HEK293 (cell line): Measurements from ENCODE around the gene CDC42EP5.

Experiments
- KLF9 ChIP-seq: fragments of 450-650 bp; formaldehyde crosslinking; IDR thresholded peaks from 2 replicates; pipeline ENCODE4 v1.5.1; 2016; ENCODE audit warnings: missing biosample characterization, missing genetic modification characterization, low read depth
- SCRT2 ChIP-seq: fragments of 450-650 bp; formaldehyde crosslinking; IDR thresholded peaks from 2 replicates; pipeline ENCODE4 v1.5.1; 2016; ENCODE audit warnings: missing biosample characterization, missing genetic modification characterization
- SP2 ChIP-seq: fragments of 450-650 bp; formaldehyde crosslinking; IDR thresholded peaks from 2 replicates; pipeline ENCODE4 v1.5.1; 2016; ENCODE audit warnings: missing biosample characterization, missing genetic modification characterization
- TRIM28 ChIP-seq: IDR thresholded peaks from 2 replicates; pipeline ENCODE4 v1.6.1; 2011; ENCODE audit warnings: low read length, control low read depth, borderline replicate concordance
- WT1 ChIP-seq: fragments of 450-650 bp; formaldehyde crosslinking; IDR thresholded peaks from 2 replicates; pipeline ENCODE4 v1.5.1; 2016; ENCODE audit warnings: missing biosample characterization, missing genetic modification characterization
- ZBTB48 ChIP-seq: fragments of 450-650 bp; formaldehyde crosslinking; IDR thresholded peaks from 2 replicates; pipeline ENCODE4 v1.5.1; 2016; ENCODE audit warnings: missing biosample characterization, missing genetic modification characterization
- ZFP37 ChIP-seq: fragments of 450-650 bp; formaldehyde crosslinking; IDR thresholded peaks from 2 replicates; pipeline ENCODE4 v1.5.1; 2016; ENCODE audit warnings: missing biosample characterization, missing genetic modification characterization
- ZFP41 ChIP-seq: fragments of 450-650 bp; formaldehyde crosslinking; IDR thresholded peaks from 2 replicates; pipeline ENCODE4 v1.5.1; 2016; ENCODE audit warnings: missing biosample characterization, missing genetic modification characterization, borderline replicate concordance
- ZNF10 ChIP-seq: fragments of 450-650 bp; formaldehyde crosslinking; IDR thresholded peaks from 2 replicates; pipeline ENCODE4 v1.5.1; 2017; ENCODE audit warnings: missing biosample characterization, missing genetic modification characterization
- ZNF132 ChIP-seq: fragments of 450-650 bp; formaldehyde crosslinking; IDR thresholded peaks from 2 replicates; pipeline ENCODE4 v1.5.1; 2017; ENCODE audit warnings: missing biosample characterization, missing genetic modification characterization, borderline replicate concordance
- ZNF138 ChIP-seq: fragments of 450-650 bp; formaldehyde crosslinking; IDR thresholded peaks from 2 replicates; pipeline ENCODE4 v1.5.1; 2016; ENCODE audit warnings: missing biosample characterization, missing genetic modification characterization, borderline replicate concordance
- ZNF146 ChIP-seq: fragments of 450-650 bp; formaldehyde crosslinking; IDR thresholded peaks from 2 replicates; pipeline ENCODE4 v1.5.1; 2016; ENCODE audit warnings: missing biosample characterization, missing genetic modification characterization
- ZNF223 ChIP-seq: fragments of 450-650 bp; formaldehyde crosslinking; IDR thresholded peaks from 2 replicates; pipeline ENCODE4 v1.5.1; 2016; ENCODE audit warnings: missing biosample characterization, missing genetic modification characterization
- ZNF274 ChIP-seq, 2 experiments: fragments of 200-500 bp in 1 of 2; fragments of 450-650 bp in 1 of 2; sonication (Bioruptor generic) in 1 of 2; formaldehyde crosslinking in 1 of 2; IDR thresholded peaks; 2 replicates each; pipeline versions ENCODE4 v1.5.1 to v1.6.1; 2014 to 2016; ENCODE audit warnings: borderline replicate concordance in 1 of 2, inconsistent platforms in 1 of 2, low read length in 1 of 2, missing biosample characterization in 1 of 2, missing genetic modification characterization in 1 of 2
- ZNF350 ChIP-seq: fragments of 450-650 bp; formaldehyde crosslinking; IDR thresholded peaks from 2 replicates; pipeline ENCODE4 v1.5.0; 2017; ENCODE audit warnings: missing biosample characterization, mild to moderate bottlenecking, missing genetic modification characterization
- ZNF354C ChIP-seq: fragments of 450-650 bp; formaldehyde crosslinking; IDR thresholded peaks from 2 replicates; pipeline ENCODE4 v1.5.1; 2016; ENCODE audit warnings: missing biosample characterization, missing genetic modification characterization, low read depth, borderline replicate concordance
- ZNF394 ChIP-seq: fragments of 450-650 bp; formaldehyde crosslinking; IDR thresholded peaks from 2 replicates; pipeline ENCODE4 v1.5.1; 2016; ENCODE audit warnings: missing biosample characterization, missing genetic modification characterization, mild to moderate bottlenecking, moderate library complexity, borderline replicate concordance
- ZNF404 ChIP-seq: fragments of 450-650 bp; formaldehyde crosslinking; IDR thresholded peaks from 2 replicates; pipeline ENCODE4 v1.5.1; 2017; ENCODE audit warnings: missing biosample characterization, missing genetic modification characterization
- ZNF521 ChIP-seq: fragments of 450-650 bp; formaldehyde crosslinking; IDR thresholded peaks from 2 replicates; pipeline ENCODE4 v1.5.1; 2017; ENCODE audit warnings: missing biosample characterization, mild to moderate bottlenecking, missing genetic modification characterization
- ZNF623 ChIP-seq: fragments of 450-650 bp; formaldehyde crosslinking; IDR thresholded peaks from 2 replicates; pipeline ENCODE4 v1.5.1; 2016; ENCODE audit warnings: missing biosample characterization, missing genetic modification characterization
- ZNF629 ChIP-seq: fragments of 450-650 bp; formaldehyde crosslinking; IDR thresholded peaks from 2 replicates; pipeline ENCODE4 v1.5.1; 2017; ENCODE audit warnings: missing biosample characterization, missing genetic modification characterization
- ZNF664 ChIP-seq: fragments of 450-650 bp; formaldehyde crosslinking; IDR thresholded peaks from 2 replicates; pipeline ENCODE4 v1.5.1; 2016; ENCODE audit warnings: missing biosample characterization, missing genetic modification characterization
- ZNF670 ChIP-seq: fragments of 450-650 bp; formaldehyde crosslinking; IDR thresholded peaks from 2 replicates; pipeline ENCODE4 v1.5.1; 2016; ENCODE audit warnings: missing biosample characterization, missing genetic modification characterization, low read depth
- ZNF792 ChIP-seq: fragments of 450-650 bp; formaldehyde crosslinking; IDR thresholded peaks from 2 replicates; pipeline ENCODE4 v1.5.1; 2016; ENCODE audit warnings: missing biosample characterization, missing genetic modification characterization
- TF ChIP-seq, protein P1 (sequence below): fragments of 450-650 bp; formaldehyde crosslinking; IDR thresholded peaks from 2 replicates; pipeline ENCODE4 v1.5.1; 2016; ENCODE audit warnings: missing biosample characterization, missing genetic modification characterization
- TF ChIP-seq, protein P2 (sequence below): fragments of 450-650 bp; formaldehyde crosslinking; IDR thresholded peaks from 2 replicates; pipeline ENCODE4 v1.5.1; 2017; ENCODE audit warnings: missing biosample characterization, missing genetic modification characterization
- TF ChIP-seq, protein P3 (sequence below): fragments of 450-650 bp; formaldehyde crosslinking; IDR thresholded peaks from 2 replicates; pipeline ENCODE4 v1.5.1; 2016; ENCODE audit warnings: missing biosample characterization, missing genetic modification characterization
- TF ChIP-seq, protein P4 (sequence below): fragments of 450-650 bp; formaldehyde crosslinking; IDR thresholded peaks from 2 replicates; pipeline ENCODE4 v1.5.1; 2017; ENCODE audit warnings: missing biosample characterization, missing genetic modification characterization
- TF ChIP-seq, protein P5 (sequence below): fragments of 450-650 bp; formaldehyde crosslinking; IDR thresholded peaks from 2 replicates; pipeline ENCODE4 v1.5.1; 2016; ENCODE audit warnings: missing biosample characterization, missing genetic modification characterization
- TF ChIP-seq, protein P6 (sequence below): fragments of 450-650 bp; formaldehyde crosslinking; IDR thresholded peaks from 2 replicates; pipeline ENCODE4 v1.5.1; 2017; ENCODE audit warnings: missing biosample characterization, missing genetic modification characterization

CDC42EP5 gene

DNA sequence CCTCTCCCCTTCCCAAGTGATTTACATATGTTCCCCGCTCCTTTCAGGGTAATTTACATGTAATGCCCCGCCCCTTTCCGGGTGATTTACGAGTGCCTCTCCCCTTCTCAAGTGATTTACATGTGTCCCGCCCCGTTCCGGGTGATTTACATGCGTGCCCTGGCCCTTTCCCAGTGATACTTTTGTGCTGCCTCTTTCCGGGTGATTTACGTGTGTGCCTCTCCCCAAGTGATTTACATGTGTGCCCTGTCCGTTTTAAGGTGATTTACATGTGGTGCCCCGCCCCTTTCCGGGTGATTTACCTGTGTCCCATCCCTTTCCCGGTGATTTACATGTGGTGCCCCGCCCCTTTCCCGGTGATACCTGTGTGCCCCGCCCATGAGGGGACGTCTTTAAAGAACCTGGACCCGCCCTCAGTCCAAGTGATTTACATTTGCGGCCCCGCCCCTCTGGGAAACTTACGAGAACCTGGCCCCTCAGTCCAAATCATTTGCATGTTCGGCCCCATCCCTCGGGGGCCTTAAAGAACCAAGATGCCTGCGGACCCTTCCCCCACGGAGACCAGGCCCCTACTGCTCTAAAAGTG, 9.0 kb downstream of the CDC42EP5 start (continued):
- TF ChIP-seq ZNF354C, result no peak
- TF ChIP-seq ZNF10 (tag by site-specific recombination), result no peak
- TF ChIP-seq, protein P1, sequence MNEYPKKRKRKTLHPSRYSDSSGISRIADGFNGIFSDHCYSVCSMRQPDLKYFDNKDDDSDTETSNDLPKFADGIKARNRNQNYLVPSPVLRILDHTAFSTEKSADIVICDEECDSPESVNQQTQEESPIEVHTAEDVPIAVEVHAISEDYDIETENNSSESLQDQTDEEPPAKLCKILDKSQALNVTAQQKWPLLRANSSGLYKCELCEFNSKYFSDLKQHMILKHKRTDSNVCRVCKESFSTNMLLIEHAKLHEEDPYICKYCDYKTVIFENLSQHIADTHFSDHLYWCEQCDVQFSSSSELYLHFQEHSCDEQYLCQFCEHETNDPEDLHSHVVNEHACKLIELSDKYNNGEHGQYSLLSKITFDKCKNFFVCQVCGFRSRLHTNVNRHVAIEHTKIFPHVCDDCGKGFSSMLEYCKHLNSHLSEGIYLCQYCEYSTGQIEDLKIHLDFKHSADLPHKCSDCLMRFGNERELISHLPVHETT, result no peak
- 0 out of 2 replicates have a peak, but pooled peaks have one; percentile 28 for TF ChIP-seq ZNF394 (tag by site-specific recombination)
- no peak for TF ChIP-seq ZNF274 (IDR thresholded peaks at IDR 0.05; ENCODE audit: low read length)
- TF ChIP-seq ZNF274 (tag by site-specific recombination; IDR thresholded peaks at IDR 0.05; ENCODE audit: borderline replicate concordance), result no peak
- no peak for TF ChIP-seq ZNF350 (tag by site-specific recombination)
- TF ChIP-seq ZNF792, result no peak
- TF ChIP-seq TRIM28, result no peak
- TF ChIP-seq, protein P2, sequence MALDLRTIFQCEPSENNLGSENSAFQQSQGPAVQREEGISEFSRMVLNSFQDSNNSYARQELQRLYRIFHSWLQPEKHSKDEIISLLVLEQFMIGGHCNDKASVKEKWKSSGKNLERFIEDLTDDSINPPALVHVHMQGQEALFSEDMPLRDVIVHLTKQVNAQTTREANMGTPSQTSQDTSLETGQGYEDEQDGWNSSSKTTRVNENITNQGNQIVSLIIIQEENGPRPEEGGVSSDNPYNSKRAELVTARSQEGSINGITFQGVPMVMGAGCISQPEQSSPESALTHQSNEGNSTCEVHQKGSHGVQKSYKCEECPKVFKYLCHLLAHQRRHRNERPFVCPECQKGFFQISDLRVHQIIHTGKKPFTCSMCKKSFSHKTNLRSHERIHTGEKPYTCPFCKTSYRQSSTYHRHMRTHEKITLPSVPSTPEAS (tag by site-specific recombination), result 0 out of 2 replicates have a peak, but pooled peaks have one; percentile 58
- TF ChIP-seq ZNF664 (tag by site-specific recombination), result no peak
- TF ChIP-seq ZNF138 (tag by site-specific recombination), result no peak
- TF ChIP-seq, protein P3, sequence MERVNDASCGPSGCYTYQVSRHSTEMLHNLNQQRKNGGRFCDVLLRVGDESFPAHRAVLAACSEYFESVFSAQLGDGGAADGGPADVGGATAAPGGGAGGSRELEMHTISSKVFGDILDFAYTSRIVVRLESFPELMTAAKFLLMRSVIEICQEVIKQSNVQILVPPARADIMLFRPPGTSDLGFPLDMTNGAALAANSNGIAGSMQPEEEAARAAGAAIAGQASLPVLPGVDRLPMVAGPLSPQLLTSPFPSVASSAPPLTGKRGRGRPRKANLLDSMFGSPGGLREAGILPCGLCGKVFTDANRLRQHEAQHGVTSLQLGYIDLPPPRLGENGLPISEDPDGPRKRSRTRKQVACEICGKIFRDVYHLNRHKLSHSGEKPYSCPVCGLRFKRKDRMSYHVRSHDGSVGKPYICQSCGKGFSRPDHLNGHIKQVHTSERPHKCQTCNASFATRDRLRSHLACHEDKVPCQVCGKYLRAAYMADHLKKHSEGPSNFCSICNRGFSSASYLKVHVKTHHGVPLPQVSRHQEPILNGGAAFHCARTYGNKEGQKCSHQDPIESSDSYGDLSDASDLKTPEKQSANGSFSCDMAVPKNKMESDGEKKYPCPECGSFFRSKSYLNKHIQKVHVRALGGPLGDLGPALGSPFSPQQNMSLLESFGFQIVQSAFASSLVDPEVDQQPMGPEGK, result no peak; the same call in none of the 2 replicates
- no peak for TF ChIP-seq ZFP41 (tag by site-specific recombination)
- no peak for TF ChIP-seq ZNF132 (tag by site-specific recombination)
- no peak for TF ChIP-seq ZBTB48 (tag by site-specific recombination)
- TF ChIP-seq ZNF146 (tag by site-specific recombination), result no peak
- TF ChIP-seq SCRT2 (tag by site-specific recombination), result no peak
- TF ChIP-seq ZNF404 (tag by site-specific recombination), result no peak
- TF ChIP-seq ZNF521 (tag by site-specific recombination), result no peak
- TF ChIP-seq, protein P4, sequence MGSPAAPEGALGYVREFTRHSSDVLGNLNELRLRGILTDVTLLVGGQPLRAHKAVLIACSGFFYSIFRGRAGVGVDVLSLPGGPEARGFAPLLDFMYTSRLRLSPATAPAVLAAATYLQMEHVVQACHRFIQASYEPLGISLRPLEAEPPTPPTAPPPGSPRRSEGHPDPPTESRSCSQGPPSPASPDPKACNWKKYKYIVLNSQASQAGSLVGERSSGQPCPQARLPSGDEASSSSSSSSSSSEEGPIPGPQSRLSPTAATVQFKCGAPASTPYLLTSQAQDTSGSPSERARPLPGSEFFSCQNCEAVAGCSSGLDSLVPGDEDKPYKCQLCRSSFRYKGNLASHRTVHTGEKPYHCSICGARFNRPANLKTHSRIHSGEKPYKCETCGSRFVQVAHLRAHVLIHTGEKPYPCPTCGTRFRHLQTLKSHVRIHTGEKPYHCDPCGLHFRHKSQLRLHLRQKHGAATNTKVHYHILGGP (tag by site-specific recombination), result no peak
- peak; percentile 12; the same call in 1 of the 2 replicates for TF ChIP-seq ZNF629
- TF ChIP-seq KLF9 (tag by site-specific recombination), result peak; percentile 78; the same call in 1 of the 2 replicates
- TF ChIP-seq ZFP37 (tag by site-specific recombination), result no peak
- TF ChIP-seq, protein P5, sequence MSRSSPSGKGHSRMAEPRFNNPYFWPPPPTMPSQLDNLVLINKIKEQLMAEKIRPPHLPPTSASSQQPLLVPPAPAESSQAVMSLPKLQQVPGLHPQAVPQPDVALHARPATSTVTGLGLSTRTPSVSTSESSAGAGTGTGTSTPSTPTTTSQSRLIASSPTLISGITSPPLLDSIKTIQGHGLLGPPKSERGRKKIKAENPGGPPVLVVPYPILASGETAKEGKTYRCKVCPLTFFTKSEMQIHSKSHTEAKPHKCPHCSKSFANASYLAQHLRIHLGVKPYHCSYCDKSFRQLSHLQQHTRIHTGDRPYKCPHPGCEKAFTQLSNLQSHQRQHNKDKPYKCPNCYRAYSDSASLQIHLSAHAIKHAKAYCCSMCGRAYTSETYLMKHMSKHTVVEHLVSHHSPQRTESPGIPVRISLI (tag by site-specific recombination), result no peak; the same call in none of the 2 replicates
- peak; percentile 54; the same call in 1 of the 2 replicates for TF ChIP-seq WT1 (tag by site-specific recombination)
- TF ChIP-seq ZNF670 (tag by site-specific recombination), result no peak
- TF ChIP-seq SP2 (tag by site-specific recombination), result peak; percentile 67
- TF ChIP-seq, protein P6, sequence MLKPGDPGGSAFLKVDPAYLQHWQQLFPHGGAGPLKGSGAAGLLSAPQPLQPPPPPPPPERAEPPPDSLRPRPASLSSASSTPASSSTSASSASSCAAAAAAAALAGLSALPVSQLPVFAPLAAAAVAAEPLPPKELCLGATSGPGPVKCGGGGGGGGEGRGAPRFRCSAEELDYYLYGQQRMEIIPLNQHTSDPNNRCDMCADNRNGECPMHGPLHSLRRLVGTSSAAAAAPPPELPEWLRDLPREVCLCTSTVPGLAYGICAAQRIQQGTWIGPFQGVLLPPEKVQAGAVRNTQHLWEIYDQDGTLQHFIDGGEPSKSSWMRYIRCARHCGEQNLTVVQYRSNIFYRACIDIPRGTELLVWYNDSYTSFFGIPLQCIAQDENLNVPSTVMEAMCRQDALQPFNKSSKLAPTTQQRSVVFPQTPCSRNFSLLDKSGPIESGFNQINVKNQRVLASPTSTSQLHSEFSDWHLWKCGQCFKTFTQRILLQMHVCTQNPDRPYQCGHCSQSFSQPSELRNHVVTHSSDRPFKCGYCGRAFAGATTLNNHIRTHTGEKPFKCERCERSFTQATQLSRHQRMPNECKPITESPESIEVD (tag by site-specific recombination), result no peak
- no peak for TF ChIP-seq ZNF223
- no peak for TF ChIP-seq ZNF623 (tag by site-specific recombination)
